ENCODE measurements around the gene CDON.

Gene CDON

DNA sequence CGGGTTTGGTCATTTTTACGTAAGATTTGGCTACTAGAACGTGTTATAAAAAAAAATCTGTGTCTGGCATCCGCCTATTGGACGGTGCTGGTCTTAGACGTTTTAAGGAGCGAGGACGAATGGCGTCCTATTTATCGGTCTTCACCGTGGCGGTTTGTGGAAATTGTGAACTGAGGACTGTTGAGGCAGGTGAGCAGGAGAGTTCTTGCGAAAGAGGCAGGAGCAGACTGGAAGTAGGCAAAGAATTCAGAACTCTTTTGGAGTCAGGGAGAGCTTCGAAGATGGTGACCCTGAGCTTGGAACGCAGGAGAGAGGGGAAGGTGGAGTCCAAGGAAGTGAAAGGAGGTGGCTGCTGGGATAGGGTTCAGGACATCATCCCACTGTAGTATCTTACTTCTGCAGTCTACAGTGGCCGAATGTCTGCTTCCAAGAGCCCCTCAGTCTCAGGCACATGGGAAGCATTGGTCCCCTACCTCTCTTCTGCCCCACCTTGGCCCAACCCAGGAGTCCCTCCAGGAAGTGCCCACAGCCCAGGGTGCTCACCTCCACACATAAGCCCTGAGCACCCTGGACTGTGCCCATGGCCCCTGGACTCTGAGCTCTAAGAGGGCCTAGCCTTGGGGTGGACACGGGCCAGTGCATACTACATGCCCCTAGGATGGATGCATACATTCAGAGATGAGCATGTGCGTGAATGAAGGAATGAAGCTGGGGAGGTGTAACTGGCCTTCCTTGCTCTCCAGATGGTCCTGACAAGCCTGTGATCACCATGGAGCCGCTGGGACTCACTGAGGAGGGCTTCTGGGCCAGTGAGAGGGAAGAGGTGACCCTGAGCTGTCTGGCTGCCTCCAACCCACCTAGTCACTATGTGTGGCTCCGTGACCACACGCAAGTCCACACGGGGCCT, 113.1 kb downstream of the CDON start:
- TF ChIP-seq CTCF (conservative IDR thresholded peaks at IDR 0.05), result no peak
- no peak overlapping the region for H3K27ac ChIP-seq

DNA sequence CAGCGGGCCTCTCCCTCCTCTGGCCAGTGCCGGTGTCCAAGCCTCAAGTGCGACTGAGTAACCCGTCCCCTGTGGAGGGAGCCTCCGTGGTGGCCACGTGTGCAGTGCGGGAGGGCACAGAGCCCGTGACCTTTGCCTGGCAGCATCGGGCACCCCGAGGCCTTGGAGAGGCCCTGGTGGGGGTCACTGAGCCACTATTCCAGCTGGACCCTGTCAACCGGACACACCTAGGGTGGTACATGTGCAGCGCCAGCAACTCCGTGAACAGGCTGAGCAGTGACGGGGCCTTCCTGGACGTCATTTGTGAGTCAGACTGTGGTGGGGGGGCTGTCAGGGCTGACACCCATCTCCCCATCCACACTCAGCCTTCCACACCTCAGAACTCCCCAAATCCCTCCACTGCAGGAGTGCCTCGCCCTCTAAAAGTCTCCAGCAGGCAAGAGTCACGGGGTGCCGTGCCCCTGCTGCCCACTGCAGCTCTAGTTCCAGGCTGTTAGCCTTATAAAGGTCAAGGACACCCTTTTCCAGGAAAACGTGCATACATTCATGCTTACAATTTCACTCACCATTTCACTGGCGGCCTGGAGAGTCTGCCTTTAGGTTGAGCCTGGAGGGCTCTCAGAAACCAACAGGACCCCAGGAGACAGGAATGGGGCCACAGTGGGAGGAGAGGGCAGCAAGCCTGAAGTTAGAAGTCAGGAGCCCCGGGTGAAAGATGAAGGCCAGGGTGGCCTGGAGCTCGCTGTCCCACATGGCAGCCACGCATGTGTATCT, 114.2 kb downstream of the CDON start:
- TF ChIP-seq CTCF (conservative IDR thresholded peaks at IDR 0.05), result no peak
- no peak overlapping the region for H3K27ac ChIP-seq

DNA sequence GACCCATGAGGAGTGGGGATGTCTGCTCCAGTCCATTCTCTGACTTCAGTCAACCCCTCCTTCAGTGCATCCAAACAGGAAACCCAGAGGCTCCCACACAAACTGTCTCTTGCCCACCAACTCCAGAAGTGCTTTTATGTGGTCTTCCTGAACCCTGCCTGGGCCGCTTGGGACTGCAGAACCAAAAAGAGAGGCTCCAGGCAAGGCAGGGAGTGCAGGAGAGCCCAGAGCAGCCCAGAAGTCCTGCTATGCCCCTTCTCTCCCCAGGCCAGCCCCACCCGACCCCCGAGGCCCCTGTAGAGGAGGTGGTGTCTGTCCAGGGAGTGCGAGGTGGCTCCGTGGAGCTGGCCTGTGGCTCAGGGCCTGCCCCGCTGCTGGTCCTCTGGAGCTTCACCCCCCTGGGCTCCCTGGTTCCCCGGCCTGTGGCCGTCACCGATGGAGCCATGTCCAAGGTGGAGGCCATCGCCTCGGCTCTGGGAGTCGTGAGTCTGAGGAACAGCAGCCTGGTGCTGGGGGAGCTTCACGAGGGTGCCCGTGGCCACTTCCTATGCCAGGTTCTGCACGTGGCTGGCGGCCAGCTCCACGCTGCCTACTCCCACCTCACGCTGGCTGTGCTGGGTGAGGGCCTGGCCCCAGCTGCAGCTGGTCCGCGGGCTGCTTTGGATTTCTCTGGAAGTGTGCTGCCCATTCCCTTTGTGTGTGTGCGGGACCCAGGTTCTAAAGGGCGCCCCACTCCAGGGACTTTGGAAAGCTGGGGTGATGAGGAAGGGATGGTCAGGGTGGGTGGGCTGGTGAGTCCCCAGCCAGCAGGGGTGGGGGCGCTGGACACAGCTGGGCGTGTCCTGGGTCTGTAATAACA, 115.0 kb downstream of the CDON start:
- no peak for TF ChIP-seq CTCF (conservative IDR thresholded peaks at IDR 0.05)
- H3K27ac ChIP-seq, result no peak overlapping the region

DNA sequence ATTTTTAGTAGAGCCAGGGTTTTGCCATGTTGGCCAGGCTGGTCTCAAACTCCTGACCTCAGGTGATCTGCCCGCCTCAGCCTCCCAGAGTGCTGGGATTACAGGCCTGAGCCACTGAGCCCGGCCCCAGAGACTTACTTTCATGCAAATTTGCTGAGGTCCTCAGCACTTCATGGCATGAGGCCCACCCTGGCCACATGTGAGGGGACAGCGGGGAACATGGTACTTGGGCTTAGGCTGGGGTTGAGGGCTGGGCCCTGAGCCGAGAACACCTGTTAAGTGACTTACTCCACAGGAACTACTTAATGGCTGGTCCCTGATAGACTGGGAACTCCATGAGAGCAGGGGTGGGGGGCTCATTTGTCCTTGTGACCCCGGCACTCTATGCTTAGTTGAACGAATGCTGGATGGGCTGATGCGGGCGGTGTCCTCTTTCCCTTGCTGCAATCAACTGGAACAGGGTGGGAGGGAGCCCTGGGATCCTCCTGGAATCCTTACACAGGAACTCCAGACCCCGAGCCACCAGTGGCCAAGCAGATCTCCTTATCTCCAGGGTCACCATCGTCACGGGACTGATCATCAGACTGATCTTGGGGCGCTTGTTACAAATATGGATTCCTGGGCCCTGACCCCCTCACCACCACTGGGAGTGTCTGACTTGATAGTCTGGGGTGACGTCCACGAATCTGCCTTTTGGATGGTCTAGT, 115.8 kb downstream of the CDON start:
- H3K27ac ChIP-seq, result no peak overlapping the region
- TF ChIP-seq CTCF (conservative IDR thresholded peaks at IDR 0.05), result no peak

DNA sequence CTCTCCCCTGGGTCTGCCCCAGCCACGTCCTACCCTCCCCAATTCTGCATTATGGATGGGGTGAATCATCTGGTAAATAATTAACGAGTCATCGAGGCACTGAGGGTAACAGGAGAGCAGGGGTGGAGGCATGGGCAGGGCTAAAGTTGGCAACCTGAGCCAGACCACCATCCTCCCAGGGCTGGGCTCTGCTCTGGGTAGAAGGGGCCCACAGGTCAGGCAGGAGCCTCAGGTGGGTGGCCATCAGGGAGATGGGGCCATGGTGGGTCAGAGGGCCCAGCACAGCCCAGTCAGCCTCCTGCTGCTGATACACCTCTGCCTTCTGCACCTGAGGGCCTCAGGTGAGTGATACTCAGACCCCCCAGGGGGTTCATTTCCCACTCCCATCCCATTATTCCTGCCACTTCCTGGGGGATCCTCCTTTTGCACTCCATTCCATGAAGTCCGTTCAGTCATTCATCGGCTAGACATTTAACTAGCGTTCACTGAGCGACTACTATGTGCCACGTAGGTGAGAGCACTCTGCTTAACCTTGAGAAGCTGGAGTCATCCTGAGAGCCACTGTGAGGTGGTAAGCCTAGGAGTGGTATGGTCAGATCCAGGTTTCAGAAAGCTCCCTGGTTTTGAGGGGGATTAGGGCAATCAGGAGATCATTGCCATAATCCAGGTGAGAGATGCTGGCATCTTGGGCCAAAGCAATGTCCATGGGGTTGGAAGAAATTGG, 116.7 kb downstream of the CDON start, which contains the start of gene VSIG10L2:
TSS of gene VSIG10L2 (plus strand) at position 248 of the 724 bp plus-strand sequence. CDS start at position 260, 12 bp downstream.
- no peak within 1 kb of the TSS for H3K27ac ChIP-seq
- no peak for TF ChIP-seq CTCF (conservative IDR thresholded peaks at IDR 0.05)

DNA sequence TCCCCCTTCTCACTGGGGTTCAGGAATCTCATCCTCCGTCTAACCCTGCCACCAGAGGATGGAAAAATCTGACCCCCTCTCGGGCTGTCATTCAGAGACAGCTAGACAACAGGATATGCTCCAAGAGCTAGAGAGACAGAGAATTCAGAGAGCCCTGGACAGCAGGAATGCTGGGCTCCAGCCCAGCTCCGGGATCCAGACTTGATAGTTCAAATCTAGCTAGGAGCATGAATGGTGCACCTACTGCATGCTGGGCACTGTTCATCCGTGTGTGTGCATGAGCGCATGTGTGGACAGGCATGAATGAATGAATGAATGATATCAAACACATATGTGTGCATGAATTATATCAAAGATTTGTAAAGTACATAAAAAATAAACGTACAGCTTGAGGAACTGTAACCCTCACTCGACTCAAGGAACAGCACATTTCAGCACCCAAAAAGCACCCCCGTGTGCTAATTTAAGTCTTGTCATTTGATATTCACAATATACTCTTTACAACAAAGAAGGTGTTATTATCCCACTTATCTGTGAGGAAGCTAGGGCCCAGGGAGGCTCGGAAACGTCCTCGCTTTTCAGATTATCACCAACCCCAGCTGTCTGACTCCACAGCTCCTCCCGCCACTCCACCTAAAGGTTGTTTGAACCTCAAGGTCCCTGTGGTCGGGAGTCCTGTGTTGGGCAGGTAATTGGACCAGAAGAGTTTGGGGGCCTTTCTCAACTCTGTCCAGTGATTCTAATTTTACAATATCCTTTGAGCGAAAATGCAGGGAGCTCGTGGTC, 117.5 kb downstream of the CDON start:
- no peak for TF ChIP-seq CTCF (conservative IDR thresholded peaks at IDR 0.05)
- H3K27ac ChIP-seq, result no peak overlapping the region

Data from VCaP (cell line).